ENCODE measurements around the gene IGFBP1.
A peak's percentile ranks its signal among the peaks of the same experiment; 100 is the strongest.

IGFBP1 gene

DNA sequence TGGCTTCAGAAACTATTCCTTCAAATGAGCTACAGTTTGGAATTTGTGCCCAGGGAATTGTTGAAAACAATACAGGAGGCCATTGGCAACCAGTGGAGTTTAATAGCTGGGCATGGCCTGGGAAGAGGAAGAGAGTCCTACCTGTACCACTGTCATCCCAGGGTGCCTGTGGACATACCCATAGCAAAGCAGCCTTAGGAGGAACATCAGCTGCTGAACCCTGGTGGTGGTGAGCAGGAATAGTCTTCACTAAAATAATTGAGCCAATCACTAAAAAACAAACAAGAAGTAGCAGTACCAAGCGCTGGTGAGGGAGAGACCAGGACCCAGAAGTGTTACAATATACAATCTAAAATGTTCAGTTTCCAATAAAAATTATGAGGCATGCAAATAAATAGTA is 14.5 kb downstream of the IGFBP1 start:
- DNase-seq (ENCODE audit: low read depth in 2 of 2): no peak

DNA sequence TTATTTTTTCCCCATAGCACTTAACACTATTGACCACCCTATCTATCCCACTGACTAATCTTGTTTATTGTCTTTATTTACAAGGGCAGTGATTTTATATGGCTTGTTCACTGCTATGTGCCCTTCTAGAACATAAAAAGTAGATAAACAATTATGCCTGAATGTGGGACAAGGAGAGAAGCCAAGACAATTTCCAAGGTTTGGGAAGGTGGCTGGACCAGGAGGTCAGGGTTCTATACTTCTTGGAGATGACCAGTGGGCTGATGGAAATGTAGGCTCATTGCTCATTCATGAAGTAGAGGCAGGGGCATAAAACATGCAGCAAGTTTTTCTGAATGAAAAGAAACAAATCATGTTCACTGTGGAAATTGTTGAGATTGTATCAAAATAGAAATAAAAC is 21.3 kb downstream of the IGFBP1 start:
- DNase-seq (ENCODE audit: low read depth in 2 of 2): no peak

DNA sequence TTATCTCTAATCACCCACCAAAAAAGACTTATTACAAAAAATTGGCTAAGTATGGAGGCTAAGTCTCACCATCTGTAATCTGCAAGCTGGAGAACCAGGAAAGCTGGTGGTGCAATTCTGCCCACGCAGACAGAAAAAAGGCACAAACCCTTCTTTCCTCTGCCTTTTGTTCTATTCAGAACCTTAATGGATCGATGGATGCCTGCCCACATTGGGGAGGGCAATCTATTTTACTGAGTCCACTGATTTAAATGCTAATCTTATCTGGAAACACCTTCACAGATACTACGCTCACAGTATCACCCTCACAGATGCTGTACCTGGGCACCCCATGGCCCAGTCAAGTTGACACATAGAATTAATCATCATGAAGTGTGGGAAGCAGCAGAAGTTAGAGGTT is 22.6 kb downstream of the IGFBP1 start:
- DNase-seq (ENCODE audit: low read depth in 2 of 2): no peak

DNA sequence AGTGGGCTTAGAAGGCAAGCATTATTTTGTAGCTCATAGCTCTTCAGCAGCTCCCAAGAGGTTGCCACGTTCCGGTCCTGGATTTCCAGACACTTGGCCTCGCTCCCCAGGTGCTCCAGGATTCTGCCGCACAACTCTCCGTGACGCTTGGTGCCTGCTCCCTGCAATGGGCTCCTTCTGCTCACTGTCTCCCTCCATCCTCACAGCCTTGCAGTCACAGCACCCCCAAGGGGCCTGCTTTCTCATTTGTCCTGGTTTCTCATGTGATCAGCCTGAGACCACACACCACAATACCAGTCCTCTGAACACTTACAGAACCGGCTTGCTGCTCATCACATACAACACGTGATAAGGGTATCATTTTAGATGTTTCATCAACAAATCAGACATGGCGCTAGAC is 23.0 kb downstream of the IGFBP1 start:
- no peak for DNase-seq (ENCODE audit: low read depth in 2 of 2)

DNA sequence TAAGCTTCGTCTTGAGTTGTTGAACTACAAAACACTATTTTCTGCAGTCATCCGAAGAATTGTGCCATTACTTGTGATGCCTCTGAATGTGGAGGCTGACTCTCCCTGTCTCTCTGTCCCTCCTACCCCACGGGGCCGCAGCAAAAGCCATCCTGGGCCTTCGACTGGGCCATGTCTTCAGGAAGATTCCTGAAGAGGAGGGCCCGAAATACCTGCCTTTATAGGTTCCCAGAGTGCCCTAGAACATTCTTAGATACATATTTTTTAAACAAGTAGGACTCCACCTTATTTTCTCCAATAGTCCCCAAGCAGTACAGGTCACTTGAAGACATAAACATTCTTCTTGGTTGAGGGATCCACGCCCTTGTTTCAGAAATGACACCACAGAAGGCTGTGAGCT is 24.7 kb downstream of the IGFBP1 start:
- DNase-seq (ENCODE audit: low read depth in 2 of 2): no peak

DNA sequence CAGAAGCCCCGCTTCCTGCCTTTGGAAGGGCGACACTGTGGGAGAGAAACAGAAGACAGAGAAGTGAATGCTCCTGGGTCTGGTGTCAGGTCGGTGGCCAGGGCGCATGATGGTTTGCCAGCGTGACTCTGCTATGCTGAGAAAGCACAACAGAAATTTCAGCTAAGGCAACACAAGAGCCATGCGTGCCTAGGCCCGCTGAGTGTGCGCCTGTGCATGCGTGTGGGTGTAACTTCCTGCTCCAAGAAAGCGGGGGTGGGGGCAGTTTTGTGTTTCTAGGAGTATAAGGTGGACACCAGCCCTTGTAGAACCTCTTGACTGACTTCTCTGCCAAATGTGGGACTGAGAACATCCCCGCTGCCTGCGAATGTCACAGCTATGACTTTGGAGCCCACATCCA is 26.6 kb downstream of the IGFBP1 start:
- no peak for DNase-seq (ENCODE audit: low read depth in 2 of 2)

DNA sequence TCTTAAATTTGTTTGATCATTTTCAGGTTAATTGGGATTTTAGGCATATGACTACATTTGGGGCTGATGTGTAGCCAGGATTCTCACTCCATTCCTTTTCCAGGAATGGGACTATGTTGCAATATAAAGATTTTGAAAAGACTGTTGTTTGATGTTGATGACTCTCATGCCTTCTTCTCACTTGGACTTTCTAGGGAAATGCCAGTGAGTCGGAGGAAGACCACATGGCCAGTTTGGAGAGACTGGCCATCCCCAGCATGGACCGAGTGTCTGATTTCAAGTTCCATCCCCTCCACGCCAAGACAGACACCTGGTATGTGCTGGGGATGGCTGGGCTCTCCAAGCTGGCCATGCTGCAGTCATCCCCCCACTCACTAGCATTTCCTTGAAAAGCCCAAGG is 27.3 kb downstream of the IGFBP1 start:
- DNase-seq (ENCODE audit: low read depth in 2 of 2): no peak

DNA sequence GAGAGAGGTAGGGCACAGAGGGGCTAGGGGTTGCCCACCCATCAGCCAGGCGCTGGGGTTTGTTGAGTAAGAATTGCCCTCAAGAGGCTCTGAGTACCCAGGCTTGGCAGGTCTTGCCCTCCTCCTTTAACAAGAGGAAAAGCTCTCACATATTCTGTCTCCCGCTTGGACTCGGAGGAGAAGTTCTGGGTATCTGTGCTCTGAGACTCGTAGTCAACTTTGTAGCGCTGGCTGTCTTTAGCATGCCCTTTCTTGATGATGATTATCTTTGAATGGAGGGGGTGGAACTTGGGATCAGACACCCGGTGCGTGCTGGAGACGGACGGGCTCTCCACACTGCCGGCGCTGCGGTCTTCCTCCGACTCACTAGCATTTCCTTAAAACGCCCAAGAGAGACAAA is 28.8 kb downstream of the IGFBP1 start:
- DNase-seq (ENCODE audit: low read depth in 2 of 2): no peak

DNA sequence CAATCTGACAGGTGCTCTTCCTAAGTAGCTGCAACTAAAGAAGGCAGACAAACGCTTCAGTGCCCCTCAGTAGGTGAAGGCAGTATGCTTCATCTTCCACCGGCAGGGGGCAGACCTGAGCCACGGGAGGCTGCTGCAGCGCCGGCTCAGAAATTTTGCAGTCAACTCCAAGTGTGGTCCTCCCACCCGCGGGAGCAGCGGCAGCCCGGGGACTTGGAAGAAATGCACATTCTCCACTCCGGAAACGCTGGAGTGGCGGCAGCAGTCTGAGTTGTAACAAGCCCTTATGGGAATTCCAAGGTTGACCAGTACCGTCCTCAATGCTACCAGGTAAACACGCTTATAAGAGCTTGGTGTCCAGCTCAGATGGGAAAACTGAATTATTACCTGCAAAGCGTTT is 29.4 kb downstream of the IGFBP1 start:
- DNase-seq (ENCODE audit: low read depth in 2 of 2): peak; percentile 53

DNA sequence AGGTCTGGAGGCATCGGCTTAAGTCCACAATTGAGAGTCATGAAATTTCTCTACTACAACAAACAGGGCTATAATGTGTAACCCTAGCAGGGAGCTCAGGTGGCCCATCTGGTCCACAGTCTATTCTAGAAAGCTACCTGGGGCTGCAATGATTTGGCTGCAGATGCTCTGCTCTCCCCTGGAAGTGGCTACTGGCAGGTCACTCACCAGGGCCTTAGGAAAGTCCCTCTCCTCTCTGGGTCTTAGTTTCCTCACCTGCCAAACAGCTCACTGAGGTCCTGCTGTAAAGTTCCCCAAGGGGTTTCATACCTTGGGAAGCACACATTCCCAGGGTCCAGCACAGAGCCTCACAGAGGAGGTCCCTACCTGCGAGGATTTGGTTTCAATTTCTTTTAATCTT is 30.3 kb downstream of the IGFBP1 start:
- no peak for DNase-seq (ENCODE audit: low read depth in 2 of 2)

DNA sequence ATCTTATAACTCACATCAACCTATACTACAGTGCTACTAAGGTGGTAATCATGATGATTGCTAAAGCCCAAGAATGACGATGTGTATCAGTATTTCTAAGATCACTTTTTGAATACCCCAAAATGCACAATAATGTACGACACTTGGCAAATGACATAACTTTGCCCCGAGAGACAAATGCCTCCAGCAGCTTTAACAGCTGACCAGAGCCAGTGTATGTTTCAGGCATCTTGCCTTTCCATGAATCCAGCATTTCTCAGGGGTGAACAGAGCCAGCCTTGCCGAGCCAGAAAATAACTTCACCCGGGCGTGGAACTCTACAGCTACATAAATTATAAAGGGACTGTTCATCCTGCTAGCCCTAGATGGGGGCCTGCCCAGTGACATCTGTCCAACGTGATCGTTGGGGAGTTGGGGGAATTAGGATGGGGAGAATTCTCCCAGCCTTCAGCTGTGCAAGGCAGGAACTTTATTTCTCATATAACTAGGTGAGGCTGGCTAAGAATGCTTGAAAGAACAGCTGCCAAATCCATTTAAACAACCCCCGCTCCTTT is 31.0 kb downstream of the IGFBP1 start:
- DNase-seq (ENCODE audit: low read depth in 2 of 2): no peak

DNA sequence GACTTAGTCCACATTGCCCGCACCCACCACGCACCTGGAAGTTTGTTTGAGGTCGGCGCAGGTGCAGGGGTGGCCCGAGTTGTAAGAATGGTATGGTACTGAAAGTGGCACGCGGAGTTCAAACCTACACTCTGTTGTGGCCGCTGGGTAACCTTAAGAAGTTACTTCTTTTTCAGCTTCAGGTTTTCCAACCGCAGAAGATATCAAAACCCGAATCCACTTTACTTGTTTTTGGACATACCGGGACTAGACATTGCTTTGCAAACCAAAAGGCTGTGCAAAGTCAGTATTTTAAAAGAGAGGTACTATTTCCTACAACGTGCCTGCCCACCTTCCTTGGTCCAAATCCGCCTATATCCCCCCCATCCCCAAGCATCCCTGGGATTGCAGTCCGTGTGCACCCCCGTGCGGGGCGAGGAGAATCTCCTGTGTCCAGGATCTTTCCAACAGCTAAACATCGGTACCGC is 31.7 kb downstream of the IGFBP1 start:
- no peak for DNase-seq (ENCODE audit: low read depth in 2 of 2)

DNA sequence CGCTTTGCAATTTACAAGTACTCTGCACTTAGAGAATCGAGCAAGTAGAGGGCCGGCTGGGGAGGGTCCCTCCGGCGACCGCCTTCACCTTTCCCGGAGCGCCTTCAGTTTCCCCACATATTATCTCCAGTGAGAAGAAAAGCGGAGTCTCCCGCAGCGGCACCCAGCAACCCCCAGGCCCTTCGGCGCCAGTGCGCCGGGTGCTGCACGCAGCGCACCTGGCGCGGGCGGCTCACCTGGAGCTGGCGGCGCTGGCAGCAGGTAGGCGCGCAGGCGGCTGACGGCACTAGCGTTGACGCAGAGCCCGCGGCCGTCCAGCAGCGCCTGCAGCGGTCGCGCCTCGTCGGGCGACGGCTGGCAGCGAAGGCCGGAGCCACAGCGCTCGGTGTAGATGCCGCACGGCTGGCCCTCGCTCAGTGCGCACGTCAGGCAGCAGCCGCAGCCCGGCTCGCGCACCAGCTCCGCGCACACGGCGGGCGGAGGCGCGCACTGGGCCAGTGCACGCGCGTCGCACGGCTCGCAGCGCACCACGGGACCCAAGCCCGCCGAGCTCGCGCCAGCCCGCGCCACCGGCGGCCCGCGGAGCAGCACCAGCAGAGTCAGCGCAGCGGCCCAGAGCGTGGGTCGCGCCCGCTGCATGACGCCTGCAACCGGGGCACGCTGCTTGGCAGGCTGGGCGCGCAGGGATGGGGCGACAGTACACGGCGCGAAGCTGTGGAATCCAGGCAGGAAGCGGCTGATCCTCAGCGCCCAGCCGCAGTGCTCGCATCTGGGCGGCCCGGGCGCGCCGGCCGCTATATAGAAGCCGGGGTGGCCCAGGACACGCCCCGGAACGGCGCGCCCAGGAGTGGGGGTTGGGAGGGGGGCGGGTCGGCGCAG is 32.5 kb downstream of the IGFBP1 start, which contains the start of gene IGFBP3:
Gene IGFBP3 (minus strand): TSS at position 771 of the 879 bp plus-strand sequence. CDS start 132 bp downstream, at position 639.
- DNase-seq (ENCODE audit: low read depth in 2 of 2): peak in 1 of 2 experiments; percentile 33

DNA sequence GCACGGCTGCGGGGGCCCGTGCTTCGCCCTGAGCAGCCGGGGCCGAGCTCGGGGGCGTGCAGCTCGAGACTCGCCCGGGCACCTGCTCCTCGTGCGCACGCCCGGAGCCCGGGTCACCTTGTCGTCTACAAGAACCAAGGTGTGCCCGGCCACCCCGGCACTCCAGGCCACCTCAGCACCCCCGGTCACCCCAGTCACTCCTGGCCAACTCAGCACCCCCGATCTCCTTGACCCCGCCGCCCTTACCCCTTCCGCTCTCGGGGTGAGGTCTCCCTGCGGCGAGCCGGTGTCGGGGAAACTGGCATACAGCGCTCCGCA is 33.1 kb downstream of the IGFBP1 start:
- no peak for DNase-seq (ENCODE audit: low read depth in 2 of 2)

DNA sequence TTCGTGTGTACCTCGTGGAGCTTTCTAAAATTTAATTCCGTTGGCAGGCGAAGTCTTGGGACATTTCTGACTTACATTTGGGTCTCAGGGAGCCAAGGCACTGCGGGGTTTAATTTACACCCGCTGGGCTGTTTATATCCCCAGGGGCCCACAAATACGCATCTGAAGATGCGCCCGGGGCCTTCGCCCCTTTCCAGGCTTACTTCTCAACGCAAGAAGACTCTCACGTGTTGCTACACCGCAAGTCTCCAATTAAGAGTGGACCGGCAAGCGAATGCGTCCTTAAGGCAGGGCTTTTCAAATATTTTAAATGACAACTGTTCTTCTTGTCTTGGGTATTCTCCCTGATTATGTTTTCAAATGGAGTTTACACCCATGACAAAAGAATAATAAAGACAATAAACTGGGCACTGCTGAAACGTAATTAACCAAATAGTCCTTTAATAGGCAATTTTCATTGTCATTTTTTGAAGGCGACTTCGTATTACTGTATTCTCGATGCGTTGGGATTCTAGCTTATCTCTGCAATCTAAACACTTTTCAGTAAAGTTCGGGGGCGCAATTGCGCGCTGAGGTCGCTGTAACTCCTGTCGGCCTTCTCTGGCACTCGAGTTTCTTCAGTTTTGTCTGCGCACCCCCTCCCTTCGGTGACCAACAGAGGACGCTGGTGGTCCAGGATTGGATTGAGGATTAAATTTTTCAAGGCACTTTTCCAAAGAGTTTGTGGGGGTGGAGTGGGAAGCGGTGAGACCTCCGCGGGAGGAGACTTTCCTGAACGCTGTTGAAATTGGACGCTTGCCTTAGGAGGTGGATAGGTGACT is 33.6 kb downstream of the IGFBP1 start:
- peak; percentile 64 to 70 for DNase-seq (ENCODE audit: low read depth in 2 of 2)

DNA sequence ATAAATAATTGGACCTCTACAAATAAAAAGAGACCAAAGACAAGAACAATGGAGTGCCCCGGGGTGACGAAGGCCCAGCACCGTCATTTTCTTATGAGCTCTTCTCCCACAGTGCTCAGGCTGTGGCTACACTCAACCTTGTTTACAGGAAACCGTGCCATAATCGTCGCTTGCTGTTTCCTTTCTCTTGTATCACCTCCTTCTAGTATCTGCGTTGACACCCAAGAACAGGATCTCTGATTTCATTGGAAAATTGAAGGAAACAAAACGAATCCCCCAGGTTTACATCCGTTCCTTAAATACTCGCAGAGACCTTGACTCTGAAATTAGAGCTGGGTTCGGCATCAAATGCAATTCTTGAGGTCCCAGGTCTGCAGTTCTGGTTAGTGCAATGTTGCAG is 34.5 kb downstream of the IGFBP1 start:
- DNase-seq (ENCODE audit: low read depth in 2 of 2): no peak

DNA sequence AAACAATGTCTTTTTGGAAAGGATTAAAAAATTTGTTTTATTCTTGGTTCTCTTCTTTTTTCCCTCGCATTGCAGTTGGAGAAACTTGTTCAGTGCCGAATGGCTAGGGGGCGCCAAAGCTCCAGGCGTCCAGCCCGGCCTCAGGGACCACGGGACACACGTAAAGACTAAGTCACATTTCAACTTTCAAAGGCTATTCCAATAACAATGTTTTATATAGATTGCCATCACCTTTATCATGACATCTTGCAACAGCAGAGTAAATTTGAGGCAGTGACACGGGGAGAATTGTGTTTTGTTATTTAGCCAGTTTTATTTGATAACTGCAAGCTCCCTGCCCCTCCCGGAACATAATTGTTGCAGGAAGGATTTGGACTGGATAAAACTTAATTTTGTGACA is 35.0 kb downstream of the IGFBP1 start:
- peak; percentile 39 to 48 for DNase-seq (ENCODE audit: low read depth in 2 of 2)

DNA sequence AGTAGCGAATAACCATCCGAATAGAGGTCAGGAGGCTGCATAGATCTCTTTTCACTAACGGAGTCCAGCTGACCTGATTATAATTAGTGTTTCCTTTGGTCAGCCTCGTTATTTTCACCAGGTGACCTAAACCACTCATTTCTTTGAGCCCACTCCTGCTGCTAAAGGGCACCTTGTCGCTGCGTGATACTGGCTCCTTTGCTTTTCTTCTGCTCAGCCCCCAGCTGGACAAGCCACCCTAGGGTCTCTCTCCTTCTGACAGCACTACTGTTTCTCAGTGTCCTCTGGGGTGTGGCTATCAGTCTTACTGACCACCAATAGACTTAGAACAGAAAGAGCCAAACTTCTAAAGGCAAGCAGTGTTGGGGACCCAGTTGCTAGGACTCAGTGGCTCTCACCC is 35.5 kb downstream of the IGFBP1 start:
- DNase-seq (ENCODE audit: low read depth in 2 of 2): no peak

DNA sequence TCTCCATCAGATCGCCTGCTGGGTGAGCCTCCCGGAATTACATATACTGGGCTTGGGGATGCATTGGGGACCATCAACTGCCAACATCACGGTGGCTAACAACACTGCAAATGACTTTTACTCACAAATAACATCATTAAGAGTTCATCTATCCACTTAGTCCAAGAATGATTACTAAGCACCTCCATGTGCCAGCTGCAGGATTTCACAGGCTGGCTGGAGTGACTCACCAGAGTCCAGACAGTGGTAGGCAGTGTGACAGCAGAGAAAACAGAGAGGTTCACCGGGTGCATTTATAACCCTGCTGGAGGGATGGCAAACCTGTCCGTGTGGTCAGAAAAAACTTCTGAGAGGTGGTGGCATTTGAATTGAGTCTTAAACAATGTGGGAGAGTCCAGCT is 36.0 kb downstream of the IGFBP1 start:
- no peak for DNase-seq (ENCODE audit: low read depth in 2 of 2)

DNA sequence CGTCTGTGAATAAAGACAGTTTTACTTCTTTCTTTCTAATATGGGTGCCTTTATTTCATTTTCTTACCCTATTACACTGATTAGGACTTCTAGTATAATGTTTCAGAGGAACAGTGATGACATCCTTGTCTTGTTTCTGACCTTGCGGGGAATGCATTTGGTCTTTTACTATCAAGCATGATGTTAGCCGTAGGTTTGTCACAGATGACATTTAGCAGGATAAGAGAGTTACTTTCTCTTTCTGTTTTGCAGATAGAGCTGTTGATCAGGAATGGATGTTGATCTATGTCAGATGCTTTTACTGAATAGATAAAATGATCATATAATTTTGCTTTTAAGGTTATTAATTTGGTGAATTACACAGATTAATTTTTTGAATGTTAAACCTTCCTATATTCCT is 39.4 kb downstream of the IGFBP1 start:
- no peak for DNase-seq (ENCODE audit: low read depth in 2 of 2)

DNA sequence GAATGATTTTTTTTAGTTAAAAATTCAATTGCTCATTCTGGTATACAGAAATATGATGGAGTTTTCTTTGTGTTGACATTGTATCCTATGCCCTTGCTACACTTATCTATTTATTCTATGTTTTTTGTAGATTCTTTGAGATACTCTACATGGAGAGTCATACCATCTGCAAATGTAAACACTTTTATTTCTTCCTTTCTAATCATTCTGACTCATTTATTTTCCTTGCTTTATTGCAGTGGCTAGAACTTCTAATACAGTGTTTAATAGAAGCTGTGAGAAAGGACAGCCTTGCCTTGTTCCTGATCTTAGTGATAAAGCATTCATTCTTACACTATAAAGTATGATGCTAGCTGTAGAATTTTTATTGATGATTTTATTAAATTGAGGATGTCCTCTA is 42.7 kb downstream of the IGFBP1 start:
- no peak for DNase-seq (ENCODE audit: low read depth in 2 of 2)

DNA sequence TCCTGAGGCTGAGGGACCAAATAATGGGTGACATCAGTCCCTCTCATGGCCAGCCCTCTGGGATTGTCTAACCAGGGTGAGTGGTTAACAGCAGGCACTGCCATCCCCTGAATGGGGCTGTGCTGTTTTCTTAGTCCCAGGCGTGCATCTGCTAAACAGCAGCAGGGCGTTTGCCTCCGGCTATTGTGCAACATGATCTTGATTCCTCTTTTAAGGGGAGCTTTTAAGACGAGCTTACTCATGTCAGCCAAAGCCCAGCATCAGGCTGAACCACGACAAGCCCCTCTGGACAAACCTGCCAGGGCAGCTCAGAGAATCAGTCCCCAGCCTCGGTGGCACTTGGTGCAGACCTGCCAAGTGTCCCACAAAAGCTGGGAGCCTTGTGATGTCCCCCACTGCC is 49.0 kb downstream of the IGFBP1 start:
- DNase-seq (ENCODE audit: low read depth in 2 of 2): no peak

DNA sequence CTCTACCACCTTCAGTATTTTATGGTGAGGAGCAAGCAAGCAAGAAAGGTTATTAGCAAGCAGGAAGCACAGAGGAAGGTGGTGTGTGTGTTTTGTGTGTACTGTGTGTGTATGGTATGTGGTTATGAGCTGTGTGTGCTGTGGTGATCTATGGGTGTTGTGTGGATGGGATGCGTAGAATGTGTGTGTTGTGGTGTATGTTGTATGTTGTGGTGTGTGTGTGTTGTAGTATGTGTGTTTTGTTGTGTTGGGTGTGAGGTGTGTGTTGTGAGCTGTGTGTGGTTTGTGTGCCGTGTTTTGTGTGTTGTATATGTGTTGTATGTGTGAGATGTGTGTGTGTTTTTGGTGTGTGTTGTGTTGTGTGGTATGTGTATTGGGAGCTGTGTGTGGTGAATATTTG is 49.6 kb downstream of the IGFBP1 start:
- no peak for DNase-seq (ENCODE audit: low read depth in 2 of 2)
